ENCODE data around the gene NCOR2.

- TF ChIP-seq POLR2A (IDR thresholded peaks at IDR 0.05) (no peak), CTCF (IDR thresholded peaks at IDR 0.05) (no peak), POLR2AphosphoS5 (IDR thresholded peaks at IDR 0.05) (no peak)
These were observed 15.9 kb downstream of the NCOR2 start for GRCh38 chr12:124551268-124552144.
